H1 (cell line): ENCODE results near the gene CCNG1. TPM values are rescaled to one million over a fixed set of nuclear protein-coding genes. Genes with fewer than 3 reads are reported as not detected.

Experiments used
- CTCF ChIA-PET: fragments of 300-600 bp; sonication (Branson Sonifier 250); formaldehyde crosslinking; loops from one replicate; lab custom pipeline; 2021; ENCODE audit not compliant: partially characterized antibody; lab: Charles Lee
- POLR2A ChIA-PET: fragments of 300-600 bp; sonication (Branson Sonifier 250); formaldehyde crosslinking; loops from one replicate; lab custom pipeline; 2021; ENCODE audit warnings: inconsistent platforms; ENCODE audit not compliant: partially characterized antibody; lab: Charles Lee
- DNase-seq, 2 experiments: peaks; one replicate each; pipeline versions ENCODE4 v3.0.0 to v3.0.0-alpha.2; 2010 to 2022; ENCODE audit warnings: low spot score in 2 of 2, low read depth in 1 of 2, mixed read lengths in 1 of 2
- FAIRE-seq: peaks from 2 replicates; lab custom pipeline; 2011; peaks lifted over from hg19 to GRCh38; lab: Jason Lieb, UNC
- H2AFZ ChIP-seq: 2 replicates; pipeline ENCODE4 v1.8.1; 2012; ENCODE audit warnings: low read length, inconsistent platforms
- H2AK5ac ChIP-seq: 2 replicates; pipeline ENCODE4 v1.6.1; 2013; ENCODE audit warnings: low read depth, low read length
- H2BK120ac ChIP-seq: replicated peaks from 2 replicates; pipeline ENCODE3; 2013; ENCODE audit warnings: low read depth, low read length, inconsistent platforms
- H2BK12ac ChIP-seq: 2 replicates; pipeline ENCODE4 v1.6.1; 2013; ENCODE audit warnings: low read depth, low read length
- H2BK15ac ChIP-seq: 2 replicates; pipeline ENCODE4 v1.6.1; 2013; ENCODE audit warnings: low read length
- H2BK20ac ChIP-seq: 2 replicates; pipeline ENCODE4 v1.6.1; 2013; ENCODE audit warnings: low read length
- H2BK5ac ChIP-seq: 2 replicates; pipeline ENCODE4 v1.6.1; 2013; ENCODE audit warnings: low read depth, low read length
- H3K14ac ChIP-seq: 2 replicates; pipeline ENCODE4 v1.6.1; 2013; ENCODE audit warnings: inconsistent platforms; ENCODE audit not compliant: insufficient read length
- H3K18ac ChIP-seq: 2 replicates; pipeline ENCODE4 v1.6.1; 2013; ENCODE audit warnings: low read length; ENCODE audit errors: extremely low read depth
- H3K23ac ChIP-seq: 2 replicates; pipeline ENCODE4 v1.6.1; 2013; ENCODE audit warnings: inconsistent platforms; ENCODE audit not compliant: insufficient read length
- H3K23me2 ChIP-seq: 2 replicates; pipeline ENCODE4 v1.6.1; 2013; ENCODE audit warnings: low read depth, low read length
- H3K27ac ChIP-seq: 2 replicates; pipeline ENCODE4 v1.6.1; 2011; ENCODE audit warnings: low read depth, low read length, inconsistent platforms
- H3K27me3 ChIP-seq, 4 experiments: replicated peaks in 1 of 4; 1 replicate in 1 of 4; 2 replicates in 3 of 4; pipeline versions ENCODE4 v1.6.1 to v1.8.1; 2011 to 2013; ENCODE audit warnings: low read length in 3 of 4, mild to moderate bottlenecking in 3 of 4, inconsistent platforms in 2 of 4, mixed read lengths in 2 of 4, moderate library complexity in 1 of 4; ENCODE audit not compliant: control insufficient read depth in 3 of 4, insufficient read depth in 3 of 4; ENCODE audit errors: extremely low read depth in 1 of 4
- H3K36me3 ChIP-seq, 4 experiments: 2 replicates each; pipeline versions ENCODE4 v1.6.1 to v1.8.1; 2011 to 2013; ENCODE audit warnings: mild to moderate bottlenecking in 4 of 4, low read length in 3 of 4, moderate library complexity in 2 of 4, control low read depth in 1 of 4, inconsistent platforms in 1 of 4; ENCODE audit not compliant: insufficient read depth in 4 of 4, control insufficient read depth in 2 of 4
- H3K4ac ChIP-seq: replicated peaks from 2 replicates; pipeline ENCODE3; 2013; ENCODE audit warnings: low read length, low read depth, mixed read lengths, inconsistent platforms; ENCODE audit not compliant: insufficient read length
- H3K4me1 ChIP-seq, 4 experiments: replicated peaks in 1 of 4; 1 replicate in 1 of 4; 2 replicates in 3 of 4; pipeline versions ENCODE4 v1.6.1 to v1.8.1; 2011 to 2013; ENCODE audit warnings: low read length in 3 of 4, inconsistent platforms in 2 of 4, mixed read lengths in 1 of 4; ENCODE audit not compliant: insufficient read depth in 4 of 4, control insufficient read depth in 3 of 4
- H3K4me2 ChIP-seq, 2 experiments: 2 replicates each; pipeline versions ENCODE4 v1.6.1 to v1.8.1; 2011 to 2013; ENCODE audit warnings: low read depth in 2 of 2, low read length in 2 of 2, control low read depth in 1 of 2, inconsistent platforms in 1 of 2, mild to moderate bottlenecking in 1 of 2; ENCODE audit not compliant: insufficient read depth in 1 of 2
- H3K4me3 ChIP-seq, 4 experiments: fragments of 200-600, 300-600 bp in 1 of 4; sonication (generic), shearing (Covaris generic), sonication (Bioruptor Twin) in 1 of 4; 2 replicates each; pipeline versions ENCODE4 v1.5.1 to v1.8.1; 2011 to 2016; ENCODE audit warnings: low read length in 4 of 4, low read depth in 3 of 4, control low read depth in 2 of 4, inconsistent platforms in 2 of 4, mild to moderate bottlenecking in 2 of 4, mixed read lengths in 1 of 4, moderate library complexity in 1 of 4; ENCODE audit not compliant: insufficient read depth in 2 of 4; ENCODE audit errors: extremely low read depth in 1 of 4
- H3K56ac ChIP-seq: replicated peaks from 2 replicates; pipeline ENCODE3; 2013; ENCODE audit warnings: low read depth, mild to moderate bottlenecking, mixed read lengths, low read length, inconsistent platforms; ENCODE audit not compliant: insufficient read length
- H3K79me1 ChIP-seq: 2 replicates; pipeline ENCODE4 v1.6.1; 2013; ENCODE audit warnings: low read depth, low read length, control low read depth
- H3K79me2 ChIP-seq, 2 experiments: 2 replicates each; pipeline versions ENCODE4 v1.6.1 to v1.8.1; 2012 to 2013; ENCODE audit warnings: low read length in 2 of 2, mild to moderate bottlenecking in 2 of 2, inconsistent platforms in 1 of 2; ENCODE audit not compliant: insufficient read depth in 2 of 2, control insufficient read depth in 1 of 2
- H3K9ac ChIP-seq, 4 experiments: replicated peaks in 1 of 4; 1 replicate in 1 of 4; 2 replicates in 3 of 4; pipeline versions ENCODE4 v1.6.1 to v1.8.1; 2011 to 2013; ENCODE audit warnings: low read depth in 3 of 4, low read length in 3 of 4, control low read depth in 2 of 4, mild to moderate bottlenecking in 2 of 4, moderate library complexity in 2 of 4, inconsistent platforms in 1 of 4; ENCODE audit errors: extremely low read depth in 1 of 4
- H3K9me3 ChIP-seq, 2 experiments: 2 replicates each; pipeline versions ENCODE4 v1.6.1 to v1.8.1; 2012 to 2013; ENCODE audit warnings: mild to moderate bottlenecking in 2 of 2, moderate library complexity in 2 of 2, control low read depth in 1 of 2, inconsistent platforms in 1 of 2, low read depth in 1 of 2, low read length in 1 of 2, mixed read lengths in 1 of 2; ENCODE audit not compliant: insufficient read depth in 2 of 2
- H4K20me1 ChIP-seq, 2 experiments: replicated peaks in 1 of 2; 2 replicates each; pipeline versions ENCODE3 to v1.8.1; 2011 to 2013; ENCODE audit warnings: inconsistent platforms in 2 of 2, low read length in 2 of 2, mild to moderate bottlenecking in 1 of 2; ENCODE audit not compliant: insufficient read depth in 2 of 2, control insufficient read depth in 1 of 2
- H4K5ac ChIP-seq: 2 replicates; pipeline ENCODE4 v1.6.1; 2013; ENCODE audit warnings: low read length, low read depth, mixed read lengths, inconsistent platforms; ENCODE audit not compliant: insufficient read length
- H4K8ac ChIP-seq: 2 replicates; pipeline ENCODE4 v1.8.0; 2013; ENCODE audit warnings: mild to moderate bottlenecking, moderate library complexity, low read length, inconsistent platforms; ENCODE audit not compliant: insufficient read depth; ENCODE audit errors: extremely low read depth
- H4K91ac ChIP-seq: replicated peaks from 2 replicates; pipeline ENCODE3; 2013; ENCODE audit warnings: low read length, mixed read lengths, inconsistent platforms; ENCODE audit not compliant: insufficient read length
- BACH1 ChIP-seq: IDR thresholded peaks from 2 replicates; pipeline ENCODE4 v1.6.1; 2012; ENCODE audit warnings: low read length, improper control_type of control experiment
- BRCA1 ChIP-seq: IDR thresholded peaks from 2 replicates; pipeline ENCODE4 v1.6.1; 2012; ENCODE audit warnings: low read depth, low read length, improper control_type of control experiment
- CHD2 ChIP-seq: IDR thresholded peaks from 2 replicates; pipeline ENCODE4 v1.6.1; 2012; ENCODE audit warnings: low read length, improper control_type of control experiment
- EP300 ChIP-seq, 2 experiments: IDR thresholded peaks; 1 replicate in 1 of 2; 2 replicates in 1 of 2; pipeline ENCODE4 v1.6.1; 2011 to 2012; ENCODE audit warnings: low read depth in 2 of 2, low read length in 2 of 2, mild to moderate bottlenecking in 2 of 2, borderline replicate concordance in 1 of 2, inconsistent platforms in 1 of 2, moderate library complexity in 1 of 2
- EZH2 ChIP-seq: fragments of 200-600 bp; sonication (generic); IDR thresholded peaks from 2 replicates; pipeline ENCODE4 v1.7.1; 2012; ENCODE audit warnings: low read depth, mild to moderate bottlenecking, moderate library complexity, low read length, inconsistent platforms; ENCODE audit not compliant: severe bottlenecking
- HDAC2 ChIP-seq, 2 experiments: fragments of 300-600 bp in 1 of 2; sonication (generic) in 1 of 2; IDR thresholded peaks; 2 replicates each; pipeline ENCODE4 v1.6.1; 2011 to 2012; ENCODE audit warnings: low read depth in 2 of 2, low read length in 2 of 2, mild to moderate bottlenecking in 2 of 2, moderate library complexity in 2 of 2, borderline replicate concordance in 1 of 2, inconsistent platforms in 1 of 2
- JUN ChIP-seq: IDR thresholded peaks from 2 replicates; pipeline ENCODE4 v1.6.1; 2011; ENCODE audit warnings: low read depth, mild to moderate bottlenecking, improper control_type of control experiment, low read length
- NRF1 ChIP-seq: IDR thresholded peaks from 2 replicates; pipeline ENCODE4 v1.6.1; 2011; ENCODE audit warnings: mild to moderate bottlenecking, low read depth, low read length, improper control_type of control experiment
- RAD21 ChIP-seq, 2 experiments: IDR thresholded peaks in 1 of 2; conservative IDR thresholded peaks in 1 of 2; 2 replicates each; pipeline ENCODE4 v1.6.1; 2011; ENCODE audit warnings: low read depth in 2 of 2, low read length in 2 of 2, improper control_type of control experiment in 1 of 2, inconsistent platforms in 1 of 2, mild to moderate bottlenecking in 1 of 2, moderate library complexity in 1 of 2
- RFX5 ChIP-seq: IDR thresholded peaks from 2 replicates; pipeline ENCODE4 v1.6.1; 2011; ENCODE audit warnings: low read depth, low read length, improper control_type of control experiment, borderline replicate concordance
- RXRA ChIP-seq: IDR thresholded peaks from 2 replicates; pipeline ENCODE4 v1.6.1; 2011; ENCODE audit warnings: low read depth, mild to moderate bottlenecking, low read length, moderate library complexity; ENCODE audit not compliant: insufficient read depth
- SP4 ChIP-seq: IDR thresholded peaks from 2 replicates; pipeline ENCODE4 v1.6.1; 2012; ENCODE audit warnings: low read length, inconsistent platforms
- TCF12 ChIP-seq: IDR thresholded peaks from 2 replicates; pipeline ENCODE4 v1.6.1; 2011; ENCODE audit warnings: low read depth, mild to moderate bottlenecking, low read length
- TEAD4 ChIP-seq: IDR thresholded peaks from 2 replicates; pipeline ENCODE4 v1.6.1; 2012; ENCODE audit warnings: low read depth, low read length, inconsistent platforms, mixed read lengths
- polyA plus RNA-seq, 7 experiments: library from polyadenylated mRNA; depleted of rRNA in 3 of 7; stranded (reverse) in 5 of 7; unstranded in 2 of 7; fragments of >200 nt in 5 of 7; fragments of 200-250 nt in 2 of 7; gene quantifications; 1 replicate in 5 of 7; 2 replicates in 1 of 7; 4 replicates in 1 of 7; pipeline versions ENCODE4 v1.2.1 to v1.2.3, GENCODE V29; 2011 to 2013; ENCODE audit warnings: missing spikeins in 2 of 7, mixed read lengths in 2 of 7
- total RNA-seq: library from RNA; stranded (reverse); fragmentation: NEBNext Ultra II Directional; extraction: Animal tissue kit (Norgen Biotek cat#: 25700); gene quantifications from 2 replicates; pipeline ENCODE4 v1.2.1, GENCODE V29; 2021
- TF ChIP-seq, protein P1 (sequence below): IDR thresholded peaks from 2 replicates; pipeline ENCODE4 v1.6.1; 2011; ENCODE audit warnings: low read depth, mild to moderate bottlenecking, low read length; ENCODE audit not compliant: insufficient read depth

Gene CCNG1
- total and polyA plus RNA-seq, 2 of the 8 experiments (the other 6 are each of a cell fraction or from before 2014, with no cell fraction given), result 165 to 369 TPM

DNA sequence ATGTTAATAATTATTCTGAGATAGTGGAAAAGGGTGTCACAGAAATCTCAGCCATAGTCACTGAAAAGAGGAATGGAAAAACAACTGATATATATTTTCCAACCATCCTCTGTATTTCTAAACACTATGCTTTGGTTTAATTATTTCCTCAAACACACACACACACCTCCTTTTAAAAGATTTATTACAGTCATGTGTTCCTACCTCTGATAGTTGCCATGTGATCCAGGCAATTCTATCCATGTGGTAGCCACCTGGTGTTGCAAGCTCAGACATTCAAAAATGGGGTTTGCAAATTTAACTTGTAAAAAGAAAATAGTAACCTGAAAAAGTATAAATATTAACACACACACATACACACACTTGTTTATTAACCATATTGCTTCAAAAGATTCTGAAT is 40.0 kb upstream of the CCNG1 start:
- Histone ChIP-seq H3K9me3 (no peaks in the 10 kb centered on the region), H2BK5ac (no peak overlapping the region), H3K4me2 (no peak overlapping the region), H3K79me1 (no peaks in the 10 kb centered on the region), H3K14ac (no peak overlapping the region), H3K9ac (no peak overlapping the region), H2BK15ac (no peak overlapping the region), H3K23me2 (no peaks in the 10 kb centered on the region; the same call in 1 of the 2 replicates), H3K4me1 (no peaks in the 10 kb centered on the region), H2BK120ac (no peak overlapping the region), H3K18ac (no peak overlapping the region), H4K20me1 (no peaks in the 10 kb centered on the region), H3K4me3 (no peak overlapping the region), H3K4ac (no peak overlapping the region), H2BK12ac (no peak overlapping the region)
- DNase-seq (no peak), FAIRE-seq (no peak)
- CTCF ChIA-PET, result interaction anchor here (3.6 kb wide), 1 partner anchor 10 kb away, joined by 23 read pairs; no protein-coding TSS in a partner anchor
- TF ChIP-seq NRF1 (no peak), CHD2 (no peak), BRCA1 (no peak), SP4 (no peak), RFX5 (no peak), TCF12 (no peak), RAD21 (IDR thresholded peaks at IDR 0.05 in 1 of 2, conservative IDR thresholded peaks at IDR 0.05 in 1 of 2; ENCODE audit: low read depth in 2 of 2, low read length in 2 of 2) (no peak), RXRA (no peak), BACH1 (no peak), JUN (no peak), HDAC2 (IDR thresholded peaks at IDR 0.05; ENCODE audit: borderline replicate concordance in 1 of 2, low read depth in 2 of 2, low read length in 2 of 2) (no peak), TEAD4 (no peak), EP300 (IDR thresholded peaks at IDR 0.05; ENCODE audit: borderline replicate concordance in 1 of 2, low read depth in 2 of 2, low read length in 2 of 2) (no peak), EZH2 (no peak)
- TF ChIP-seq, protein P1, sequence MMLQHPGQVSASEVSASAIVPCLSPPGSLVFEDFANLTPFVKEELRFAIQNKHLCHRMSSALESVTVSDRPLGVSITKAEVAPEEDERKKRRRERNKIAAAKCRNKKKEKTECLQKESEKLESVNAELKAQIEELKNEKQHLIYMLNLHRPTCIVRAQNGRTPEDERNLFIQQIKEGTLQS, result no peak
- TF ChIP-seq, all 59 proteins: peak for 0
- POLR2A ChIA-PET, result no interaction called here
- Histone ChIP-seq H4K91ac (no peak overlapping the region), H3K23ac (no peak overlapping the region), H3K27ac (no peak overlapping the region), H2AK5ac (no peak overlapping the region), H2BK20ac (no peak overlapping the region), H4K8ac (no peak overlapping the region), H3K27me3 (no peaks in the 10 kb centered on the region), H4K5ac (no peak overlapping the region), H2AFZ (no peak overlapping the region), H3K36me3 (no peaks in the 10 kb centered on the region), H3K79me2 (no peaks in the 10 kb centered on the region), H3K56ac (no peak overlapping the region)
